ENCODE measurements around the gene CEP120.
"Not testable (repeated sequence)": the region's sequence is repeated elsewhere in the genome, so short reads cannot be mapped to it uniquely, and the experiment has no call there.

Gene CEP120

GRCh38 chr5:123371575-123372179 is 51.5 kb downstream of the CEP120 start:
- peak; percentile 22 for DNase-seq

GRCh38 chr5:123369371-123369968 is 53.7 kb downstream of the CEP120 start:
- DNase-seq = no peak

- no peak for DNase-seq
These were observed 55.5 kb downstream of the CEP120 start for GRCh38 chr5:123367739-123368138.

- no peak for DNase-seq
These were observed 58.0 kb downstream of the CEP120 start for GRCh38 chr5:123365156-123365555.

GRCh38 chr5:123364441-123365155 is 58.6 kb downstream of the CEP120 start:
- DNase-seq = no peak

- DNase-seq = no peak
These were observed 62.3 kb downstream of the CEP120 start for GRCh38 chr5:123360910-123361309.

GRCh38 chr5:123360201-123360571 is 63.0 kb downstream of the CEP120 start:
- no peak for DNase-seq

GRCh38 chr5:123359454-123360200 is 63.6 kb downstream of the CEP120 start:
- no peak for DNase-seq

- DNase-seq = no peak
These were observed 64.5 kb downstream of the CEP120 start for GRCh38 chr5:123358751-123359150.

GRCh38 chr5:123358304-123358703 is 64.9 kb downstream of the CEP120 start:
- DNase-seq = no peak

GRCh38 chr5:123351820-123352219 is 71.4 kb downstream of the CEP120 start:
- no peak for DNase-seq

GRCh38 chr5:123351240-123351639 is 72.0 kb downstream of the CEP120 start:
- no peak for DNase-seq

GRCh38 chr5:123350742-123351141 is 72.5 kb downstream of the CEP120 start:
- no peak for DNase-seq

GRCh38 chr5:123344816-123345426 is 78.3 kb downstream of the CEP120 start:
- no peak for DNase-seq

- DNase-seq = no peak
These were observed 82.3 kb downstream of the CEP120 start for GRCh38 chr5:123340928-123341327.

- not testable (repeated sequence) for DNase-seq
These were observed 114.8 kb downstream of the CEP120 start for GRCh38 chr5:123308377-123308776.

- DNase-seq = no peak
These were observed 117.5 kb downstream of the CEP120 start for GRCh38 chr5:123305751-123306150.

- no peak for DNase-seq
These were observed 118.4 kb downstream of the CEP120 start for GRCh38 chr5:123304777-123305316.

GRCh38 chr5:123303802-123304201 is 119.4 kb downstream of the CEP120 start:
- DNase-seq = no peak

GRCh38 chr5:123300266-123300665 is 122.9 kb downstream of the CEP120 start:
- DNase-seq = no peak

- no peak for DNase-seq
These were observed 124.1 kb downstream of the CEP120 start for GRCh38 chr5:123299136-123299535.

- no peak for DNase-seq
These were observed 124.7 kb downstream of the CEP120 start for GRCh38 chr5:123298335-123299030.
